GM18508 (cell line): ENCODE results near the gene KCNQ1.

Source experiments
- ATAC-seq: cut with Tn5 transposase; IDR thresholded peaks from one replicate; pipeline ENCODE4 v1.9.1; 2021; ENCODE audit warnings: moderate number of reproducible peaks; ENCODE audit not compliant: insufficient read depth, unreplicated experiment

The KCNQ1 gene

DNA sequence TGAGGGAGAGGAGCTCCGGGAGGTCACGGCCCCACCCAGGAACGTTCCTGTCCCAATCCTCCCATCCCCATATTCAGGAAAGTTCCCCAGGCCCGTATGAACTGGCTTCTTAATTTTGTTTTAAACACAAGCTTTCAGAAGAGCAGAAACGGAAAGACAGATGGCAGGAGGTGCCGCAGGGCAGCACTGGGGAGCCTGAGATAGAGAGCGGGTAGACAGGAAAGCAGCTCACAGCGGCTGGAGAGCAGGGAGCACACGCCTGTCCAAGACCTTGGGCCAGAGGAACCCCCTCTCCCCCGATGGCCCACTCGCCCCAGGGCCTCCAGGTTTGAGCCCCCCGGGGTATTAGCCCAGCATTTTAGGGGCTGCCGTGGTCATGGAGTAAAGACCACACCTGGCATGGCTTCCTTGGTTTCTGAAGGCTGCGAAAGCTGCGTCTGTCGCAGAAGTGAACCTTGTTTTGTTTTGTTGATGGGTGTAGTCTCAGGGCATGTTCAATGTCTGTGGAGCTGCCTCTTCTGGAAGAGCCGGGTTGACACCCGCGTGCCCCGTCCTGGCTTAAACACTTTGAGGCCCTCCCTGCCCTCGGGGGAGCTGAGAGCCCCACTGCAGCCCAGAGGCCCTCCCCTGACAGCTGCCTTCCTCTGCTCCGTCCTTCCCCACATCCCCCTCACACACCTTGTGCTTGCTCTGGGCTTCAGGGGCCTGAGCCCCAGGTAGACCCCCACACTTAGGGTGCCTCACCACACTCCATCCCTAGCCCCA lies 272.9 kb downstream of the KCNQ1 start:
- no peak for ATAC-seq

DNA sequence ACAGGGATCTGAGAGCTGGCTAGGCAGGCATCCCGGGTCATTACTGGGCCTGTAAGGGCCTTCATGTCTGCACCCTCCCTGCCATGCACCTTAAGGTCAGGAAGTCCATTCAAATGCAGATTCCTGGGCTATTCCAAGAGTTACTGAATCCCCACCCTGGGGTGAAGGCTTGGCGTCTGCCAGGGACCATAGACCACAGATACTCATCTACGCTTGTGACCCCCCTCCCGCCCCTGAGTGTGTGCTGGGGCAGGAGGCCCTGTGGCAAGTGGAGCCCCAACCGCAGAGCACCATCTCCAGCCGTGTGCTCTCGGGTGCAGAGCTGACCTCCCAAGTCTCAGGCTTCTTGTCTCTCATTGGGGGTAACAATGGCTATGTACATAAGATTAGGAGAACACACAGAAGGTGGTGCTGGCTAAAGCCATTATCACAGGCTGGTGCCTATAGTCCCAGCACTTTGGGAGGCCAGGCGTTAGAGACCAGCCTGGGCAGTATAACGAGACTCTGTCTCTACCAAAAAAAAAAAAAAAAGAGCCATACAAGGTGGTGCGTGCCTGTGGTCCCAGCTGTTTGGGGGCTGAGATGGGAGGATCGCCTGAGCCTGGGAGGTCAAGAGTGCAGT lies 274.1 kb downstream of the KCNQ1 start:
- ATAC-seq = no peak

DNA sequence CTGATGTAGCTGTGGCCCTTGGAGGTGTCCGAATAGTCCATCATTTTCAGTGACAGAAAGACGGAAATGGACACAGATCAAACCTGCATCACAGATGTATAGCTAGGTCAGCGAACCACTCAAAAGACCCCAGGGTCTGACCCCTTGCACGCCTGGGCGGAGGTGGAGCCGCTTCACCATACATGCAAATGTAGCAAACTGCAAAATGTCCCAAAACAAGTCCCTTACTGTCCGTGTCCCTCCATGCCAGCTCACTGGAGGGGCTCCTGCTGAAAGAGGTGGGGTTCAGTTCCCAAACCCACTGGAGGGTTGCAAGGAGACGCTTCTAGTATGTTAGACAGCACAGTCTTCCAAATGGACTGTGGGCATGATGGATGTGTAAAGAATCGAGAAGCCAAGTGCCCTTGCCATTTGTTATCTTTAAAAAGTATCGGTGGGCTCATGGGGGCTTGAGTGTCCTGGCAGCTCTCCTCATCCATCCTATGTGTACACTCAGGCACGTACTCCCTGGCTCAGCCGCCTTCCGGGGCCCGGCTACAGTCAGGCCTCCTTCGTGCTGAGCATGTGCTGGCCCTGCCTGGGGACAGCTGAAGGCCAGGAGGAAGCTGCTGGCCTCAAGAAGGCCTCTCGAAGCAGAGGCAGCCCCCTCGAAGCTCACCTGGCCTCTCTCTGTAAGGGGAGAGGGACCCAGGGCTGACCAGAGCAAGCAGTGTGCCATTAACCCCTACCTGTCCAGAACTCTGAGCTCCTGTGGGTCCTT lies 275.2 kb downstream of the KCNQ1 start:
- no peak for ATAC-seq

DNA sequence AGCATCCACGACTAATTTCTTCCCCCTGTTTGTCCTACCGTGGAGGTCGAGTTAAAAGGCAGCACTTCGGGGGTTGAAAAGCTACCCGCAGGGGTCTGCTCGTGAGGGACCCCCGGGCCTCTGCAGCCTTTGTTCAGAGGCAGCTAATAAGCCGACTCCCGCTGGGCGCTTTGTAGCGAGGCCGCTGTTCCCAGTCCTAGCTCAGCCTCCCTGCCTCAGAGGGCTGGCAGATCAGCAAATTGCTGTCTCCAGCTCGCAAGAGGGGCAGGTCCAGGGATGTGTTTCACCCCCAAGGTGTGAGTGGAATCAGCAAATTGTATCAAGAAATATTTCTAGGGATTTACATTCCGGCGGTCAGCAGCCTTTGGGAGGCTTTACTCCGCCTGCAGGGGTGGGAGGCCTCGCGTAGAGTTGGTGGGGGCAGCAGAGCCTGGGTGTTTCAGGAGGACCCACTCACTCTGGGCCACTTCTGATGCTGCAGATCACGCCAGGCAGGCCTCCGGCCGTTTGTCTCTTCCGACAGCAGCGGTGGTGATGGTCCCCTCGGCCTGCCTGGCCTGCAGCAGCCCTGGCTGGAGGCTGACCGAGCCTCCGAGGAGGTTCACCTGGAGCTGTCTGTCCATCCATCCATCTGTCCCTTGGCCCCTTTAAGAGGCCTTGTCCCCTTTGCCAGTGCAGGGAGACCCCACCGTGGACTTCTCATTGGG lies 276.6 kb downstream of the KCNQ1 start:
- no peak for ATAC-seq

DNA sequence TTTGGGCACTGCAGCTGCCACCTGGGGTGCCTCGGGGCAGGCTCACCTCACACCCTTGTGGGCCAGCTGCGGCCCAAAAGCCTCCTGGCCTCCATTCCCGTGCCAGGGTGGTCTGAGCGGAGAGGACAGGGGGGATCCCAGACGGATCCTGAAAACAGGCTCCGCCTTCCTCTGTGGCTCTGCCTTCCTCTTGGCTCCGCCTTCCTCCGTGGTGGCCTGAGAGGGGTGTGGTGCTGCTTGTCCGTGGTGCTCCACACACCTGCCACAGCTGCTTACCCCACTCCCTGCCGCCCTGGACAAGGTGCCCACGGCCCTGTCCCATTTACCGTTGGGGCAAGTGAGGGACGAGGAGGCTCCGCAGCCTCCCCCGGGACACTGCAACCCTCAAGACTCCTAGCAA lies 278.1 kb downstream of the KCNQ1 start:
- no peak for ATAC-seq

DNA sequence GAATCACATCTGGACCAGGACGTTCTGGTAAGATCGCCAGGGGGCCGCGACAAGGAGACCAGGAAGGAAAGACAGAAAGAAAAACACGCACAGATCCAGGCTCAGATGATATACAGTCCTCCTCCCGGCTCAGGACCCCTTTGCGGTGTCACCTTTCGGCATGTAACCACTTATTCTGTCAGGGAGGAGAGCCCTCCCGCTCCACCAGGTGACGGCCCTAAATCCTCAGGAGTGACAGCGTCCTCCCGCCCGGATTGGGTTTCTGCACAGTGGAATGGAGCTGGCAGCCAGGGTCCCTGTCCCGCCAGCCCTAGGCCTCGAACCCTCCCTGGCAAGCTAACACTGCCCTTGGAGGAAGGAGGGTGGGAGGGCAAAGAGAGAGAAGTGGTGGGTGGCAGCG lies 279.3 kb downstream of the KCNQ1 start:
- no peak for ATAC-seq

DNA sequence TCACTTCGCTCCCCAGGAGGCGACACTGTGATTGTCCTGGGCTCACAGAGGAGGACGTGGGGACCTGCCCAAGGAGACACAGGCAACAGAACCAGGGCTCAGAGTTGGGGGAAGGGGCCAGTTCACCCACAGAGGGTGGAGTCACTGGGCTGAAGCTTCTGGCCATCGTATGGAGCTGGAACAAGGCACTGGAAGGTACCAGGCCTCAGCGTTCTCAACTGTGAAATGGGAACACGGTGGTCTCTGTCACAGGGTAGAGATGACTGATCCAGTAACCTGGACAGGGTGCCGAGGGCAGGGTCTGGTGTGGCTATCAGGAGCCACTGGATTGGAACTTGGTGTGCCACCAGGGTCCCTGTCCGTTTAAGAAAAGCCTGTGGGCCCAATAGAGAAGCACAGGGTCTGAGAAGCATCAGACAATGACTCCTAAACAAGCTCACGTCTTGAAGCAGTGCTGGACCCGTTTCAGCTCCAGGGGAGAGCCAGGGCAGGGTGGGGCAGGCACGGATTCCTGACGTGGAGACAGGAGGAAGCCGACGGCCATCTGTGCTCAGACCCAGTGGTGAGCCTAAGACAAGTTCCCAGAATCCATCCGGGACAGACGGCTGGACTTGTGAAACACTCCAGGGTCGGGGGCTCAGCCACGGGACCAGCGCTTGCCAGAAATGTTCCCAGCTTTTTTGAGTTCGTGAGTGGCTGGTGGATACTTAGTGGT lies 280.0 kb downstream of the KCNQ1 start:
- ATAC-seq = no peak

DNA sequence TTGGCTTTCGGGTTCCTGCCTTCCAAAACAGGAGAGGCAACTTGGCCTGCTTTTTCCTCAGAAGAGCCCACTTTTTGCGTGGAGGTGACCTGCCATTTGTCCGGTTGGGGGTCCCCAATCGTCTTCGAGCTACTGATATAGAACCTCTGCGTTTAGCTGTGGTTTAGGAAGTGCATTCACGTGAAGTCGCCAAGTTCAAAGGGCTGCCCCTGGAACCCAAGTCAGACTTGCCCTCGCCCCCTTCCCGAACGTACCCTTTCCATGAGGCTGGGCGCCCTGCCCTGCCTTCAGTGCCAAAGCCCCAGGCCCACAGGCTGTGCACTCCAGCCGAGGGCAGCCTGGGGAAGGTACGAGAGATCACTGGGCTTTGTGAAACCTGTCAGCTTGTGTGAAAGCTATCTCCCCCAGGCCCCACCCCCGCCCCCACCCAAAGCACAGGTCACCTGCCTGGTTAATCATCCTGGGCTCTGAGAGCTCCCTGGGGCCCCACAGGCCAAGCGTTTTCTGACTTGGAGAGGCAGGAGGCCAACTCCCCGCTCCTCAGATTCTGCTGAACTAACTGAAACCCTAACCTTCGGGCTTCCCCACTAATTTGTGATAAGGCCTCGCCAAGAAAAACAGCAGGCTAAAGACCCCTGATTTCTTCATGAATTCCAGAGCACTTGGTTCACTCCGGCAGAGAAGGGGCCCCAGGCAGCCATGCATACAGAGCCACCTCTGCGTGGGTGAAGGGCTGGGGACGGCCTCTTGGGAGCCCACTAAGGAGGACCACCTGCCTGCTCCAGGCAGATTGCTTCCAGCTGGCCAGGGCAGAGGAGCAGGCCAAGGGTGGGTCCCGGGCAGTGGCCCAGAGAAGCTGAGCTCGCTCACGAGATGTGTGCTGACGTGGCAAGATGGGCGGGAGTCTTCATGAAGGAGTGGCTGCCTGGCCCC lies 280.8 kb downstream of the KCNQ1 start:
- no peak for ATAC-seq

DNA sequence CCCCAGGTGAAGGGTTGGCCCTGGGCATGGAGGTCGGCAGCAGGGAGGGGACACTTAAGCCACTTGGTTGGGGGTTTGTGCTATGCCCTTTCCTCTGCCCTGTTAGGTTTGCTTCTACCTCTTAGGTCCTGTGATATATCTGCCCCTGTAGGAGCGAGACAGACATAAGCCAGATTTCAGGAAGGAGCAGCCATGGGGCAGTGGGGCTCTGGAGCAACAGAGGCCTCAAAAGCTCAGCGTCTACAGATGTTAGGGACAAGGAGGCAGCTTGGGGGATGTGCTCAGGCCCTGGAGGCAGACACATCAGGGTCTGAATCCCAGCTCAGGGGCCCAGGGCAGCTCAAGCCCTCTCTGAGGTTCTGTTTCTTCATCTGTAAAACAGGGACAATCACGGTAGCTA lies 282.2 kb downstream of the KCNQ1 start:
- ATAC-seq = no peak

DNA sequence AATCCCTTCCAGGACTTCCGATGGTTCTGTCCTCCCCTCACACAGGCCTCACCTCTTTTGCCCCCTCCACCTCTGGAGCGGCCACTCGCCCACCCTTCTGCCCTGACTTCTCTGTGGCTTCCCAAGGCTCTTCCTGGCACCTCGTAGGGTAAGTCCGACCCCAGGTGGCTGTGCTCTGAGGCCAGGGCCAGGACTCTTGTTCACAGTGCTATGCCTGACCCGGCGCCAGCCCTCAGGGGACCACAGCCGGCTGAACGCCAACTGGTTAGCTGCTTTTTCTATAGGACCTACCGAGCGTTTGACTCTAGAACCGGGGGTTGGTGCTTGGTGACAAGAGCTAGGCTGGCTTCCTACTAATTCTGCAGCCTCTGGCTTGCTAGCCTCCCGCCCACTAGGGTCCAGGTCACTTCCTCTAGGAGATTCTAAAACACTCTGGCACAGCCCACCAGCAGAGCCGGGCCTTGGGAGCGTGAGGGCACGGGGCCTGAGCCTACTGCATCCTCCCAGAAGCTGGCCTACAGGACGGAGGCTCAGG lies 283.4 kb downstream of the KCNQ1 start:
- ATAC-seq = no peak

DNA sequence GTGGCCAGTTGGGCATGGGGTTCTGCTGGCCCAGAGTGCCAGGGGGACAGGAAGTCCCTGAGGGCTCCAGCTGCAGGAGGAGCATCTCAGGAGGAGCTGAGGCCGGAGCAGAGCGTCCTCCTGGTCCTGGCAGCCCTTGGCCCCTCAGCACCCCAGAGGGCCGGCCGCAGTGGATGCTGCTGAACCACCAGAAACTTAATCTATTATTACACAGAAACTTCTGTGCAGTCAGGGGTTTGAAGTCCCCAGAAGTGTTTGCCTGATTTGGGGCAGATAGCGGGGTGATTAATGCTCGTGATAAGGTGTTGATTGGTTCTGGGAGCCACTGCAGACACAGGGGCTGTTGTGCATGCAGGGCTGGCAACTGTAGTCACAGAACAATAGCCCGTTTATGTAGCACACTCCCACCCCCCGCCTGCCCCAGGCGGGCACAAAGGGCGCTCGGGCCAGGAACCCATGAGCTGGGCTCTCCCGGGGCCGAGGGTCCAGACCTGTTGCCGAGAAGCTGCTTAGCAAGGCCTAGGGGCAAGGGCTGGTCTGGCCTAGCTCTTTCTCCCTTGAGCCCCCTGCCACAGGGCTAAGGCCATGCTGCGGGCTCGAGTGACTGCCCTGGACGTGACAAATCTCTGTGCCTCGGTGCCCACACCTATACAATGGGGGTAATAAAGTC lies 284.0 kb downstream of the KCNQ1 start:
- ATAC-seq = no peak

DNA sequence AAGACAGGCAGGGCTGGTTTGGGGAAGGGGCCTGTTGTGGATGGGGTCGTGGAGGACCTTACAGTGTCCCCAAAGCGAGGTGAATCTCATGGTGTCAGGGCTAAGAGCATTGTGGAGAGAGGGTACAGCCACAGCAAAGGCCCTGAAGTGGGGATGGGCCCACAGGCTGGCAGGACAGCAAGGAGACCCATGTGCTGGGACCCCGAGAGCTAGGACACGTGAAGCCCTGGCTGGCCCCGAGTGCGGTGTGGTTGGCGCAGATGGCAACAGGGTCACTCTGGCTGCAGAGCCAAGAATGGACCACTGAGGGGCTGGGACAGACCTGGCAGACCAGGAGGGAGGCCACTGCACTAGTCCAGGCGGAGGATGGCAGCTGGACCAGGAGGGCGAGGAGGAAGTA lies 285.0 kb downstream of the KCNQ1 start:
- ATAC-seq = no peak

DNA sequence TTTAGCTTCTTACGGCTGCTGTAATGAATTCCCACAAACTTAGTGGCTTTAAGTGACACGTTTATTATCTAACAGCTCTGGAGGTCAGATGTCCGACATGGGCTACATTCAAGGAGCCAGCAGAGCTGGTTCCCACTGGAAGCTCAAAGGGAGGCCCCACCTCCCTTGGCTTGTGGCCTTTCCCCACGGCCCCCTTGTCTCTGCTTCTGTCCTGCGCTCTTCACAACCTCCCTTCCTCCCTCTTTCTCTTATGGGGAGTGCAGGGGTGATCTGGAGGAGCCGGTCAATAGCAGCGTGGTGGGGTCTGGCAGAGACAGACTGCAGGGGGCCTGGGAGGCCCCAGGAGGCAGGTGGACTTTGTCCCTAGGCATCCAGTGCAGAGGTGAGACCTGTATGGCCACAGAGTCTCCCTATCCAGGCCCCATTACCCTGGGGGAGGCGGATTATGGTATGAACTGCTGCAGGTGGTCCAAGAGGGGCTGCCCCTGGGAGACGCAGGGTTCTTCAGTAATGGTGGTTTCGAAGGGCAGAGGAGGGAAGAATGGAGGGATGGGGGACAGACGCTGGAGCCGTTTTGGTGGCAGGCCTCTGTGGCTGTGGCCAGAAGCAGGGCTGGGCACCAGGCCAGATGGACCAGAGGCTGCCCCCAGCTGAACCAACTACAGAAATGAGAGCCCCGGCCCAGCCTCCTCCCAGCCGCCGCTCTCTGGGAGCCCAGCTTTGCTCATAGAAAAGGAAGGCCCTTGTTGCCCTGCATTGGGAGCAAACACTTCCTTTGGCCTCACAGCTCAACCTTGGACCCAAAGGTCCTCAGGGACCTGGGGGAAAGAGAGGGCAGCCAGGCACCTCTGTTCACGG lies 285.7 kb downstream of the KCNQ1 start:
- no peak for ATAC-seq

DNA sequence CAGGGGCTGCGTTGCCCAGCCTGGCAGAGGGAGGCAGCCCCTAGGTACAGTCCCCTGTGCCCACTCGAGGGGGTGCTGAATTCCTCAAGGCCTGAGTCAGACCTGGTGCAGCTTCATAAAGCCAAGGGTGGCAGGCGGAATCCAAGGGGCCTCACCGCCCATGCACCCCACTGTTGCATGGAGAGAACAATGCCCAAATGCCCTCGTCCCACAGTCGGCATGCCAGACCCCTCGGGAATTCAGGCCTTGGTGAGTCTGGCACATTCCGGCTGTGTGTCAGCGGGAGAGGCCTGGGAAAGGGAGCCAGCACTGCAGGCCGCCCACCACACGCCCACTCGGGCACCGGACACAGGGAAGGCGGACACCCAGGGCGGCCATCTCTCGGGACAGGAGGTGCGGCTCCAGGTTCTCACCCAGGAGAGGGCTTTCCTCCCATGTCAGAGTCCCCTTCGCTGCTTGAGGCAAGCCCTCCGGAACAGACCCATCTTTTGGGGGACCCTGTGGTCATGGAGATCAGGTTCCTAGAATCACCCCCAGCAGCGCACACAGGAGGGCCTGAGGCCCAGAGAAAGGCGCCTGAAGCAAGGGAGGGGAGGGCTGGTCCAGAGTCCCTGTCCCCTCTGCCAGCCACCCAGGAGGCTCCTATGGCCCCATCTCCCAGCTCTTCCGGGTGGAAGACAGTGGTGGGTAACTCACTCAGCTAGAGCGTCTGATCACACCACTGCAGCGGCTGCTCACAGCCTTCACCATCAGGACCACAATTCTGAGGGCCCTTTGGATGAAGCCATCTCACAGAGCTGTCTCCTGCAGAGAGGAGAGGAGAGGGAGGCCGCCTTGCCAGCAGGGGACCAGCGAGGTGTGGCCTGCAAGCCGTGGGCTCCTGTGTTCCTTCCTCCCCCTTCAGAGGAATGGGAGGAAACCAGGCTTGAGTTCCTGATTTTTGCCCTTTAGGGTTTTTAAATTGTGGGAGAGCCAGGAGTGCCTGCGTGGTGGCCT lies 286.6 kb downstream of the KCNQ1 start:
- no peak for ATAC-seq

DNA sequence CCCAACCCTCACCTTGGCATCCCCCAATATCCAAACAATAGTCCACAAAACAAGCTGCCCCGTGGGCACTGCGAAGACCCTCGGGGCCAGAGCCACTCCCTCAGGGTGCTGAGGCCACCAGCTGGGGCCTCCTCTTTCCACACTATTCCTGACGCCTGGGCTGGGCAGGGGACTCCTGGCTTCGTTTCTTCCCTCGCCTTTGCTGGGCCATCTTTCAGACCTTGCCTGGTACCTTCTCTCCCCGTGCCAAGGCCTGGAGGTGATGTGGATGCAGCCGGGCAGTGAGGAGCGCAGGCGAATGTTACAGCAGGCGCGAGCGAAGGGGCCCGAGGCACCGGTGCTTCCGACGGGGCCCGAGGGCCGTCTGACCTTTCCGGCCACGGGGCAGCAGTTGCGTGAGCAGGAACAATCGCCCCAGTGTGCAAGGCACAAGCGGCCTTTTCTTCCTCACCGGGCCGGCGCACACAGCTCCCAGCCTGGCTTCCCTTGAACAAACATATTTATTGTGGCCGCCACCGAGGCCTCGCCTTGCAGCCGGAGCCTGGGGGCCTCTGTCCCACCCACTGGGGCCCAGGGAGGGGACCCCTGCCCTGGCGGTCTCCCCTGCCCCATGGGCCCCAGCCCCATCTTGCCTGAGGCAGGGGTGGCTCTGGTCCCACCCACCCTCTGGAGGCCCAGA lies 287.6 kb downstream of the KCNQ1 start:
- no peak for ATAC-seq
